HG02678 (cell line): ENCODE measurements around the gene APCDD1L.
"Not testable (repeated sequence)": the region's sequence is repeated elsewhere in the genome, so short reads cannot be mapped to it uniquely, and the experiment has no call there.

ENCODE experiments used
- ATAC-seq: cut with Tn5 transposase; IDR thresholded peaks from one replicate; pipeline ENCODE4 v1.9.1; 2021; ENCODE audit warnings: mild to moderate bottlenecking, moderate library complexity; ENCODE audit not compliant: unreplicated experiment

Gene APCDD1L

GRCh38 chr20:58446960-58447265, 68.3 kb downstream of the APCDD1L start:
- no peak for ATAC-seq

GRCh38 chr20:58446264-58446959, 68.8 kb downstream of the APCDD1L start:
- no peak for ATAC-seq

GRCh38 chr20:58444746-58445255, 70.4 kb downstream of the APCDD1L start:
- no peak for ATAC-seq

GRCh38 chr20:58441723-58442122, 73.5 kb downstream of the APCDD1L start:
- no peak for ATAC-seq

GRCh38 chr20:58440021-58440767, 75.0 kb downstream of the APCDD1L start:
- ATAC-seq: no peak

GRCh38 chr20:58438970-58439808, 76.0 kb downstream of the APCDD1L start:
- ATAC-seq: no peak

GRCh38 chr20:58436868-58437645, 78.1 kb downstream of the APCDD1L start:
- no peak for ATAC-seq

GRCh38 chr20:58435237-58435636, 80.0 kb downstream of the APCDD1L start:
- ATAC-seq: no peak

GRCh38 chr20:58434326-58434725, 80.9 kb downstream of the APCDD1L start:
- no peak for ATAC-seq

- no peak for ATAC-seq
These were observed 81.4 kb downstream of the APCDD1L start for GRCh38 chr20:58433759-58434158.

GRCh38 chr20:58433029-58433647, 82.1 kb downstream of the APCDD1L start:
- ATAC-seq: no peak

GRCh38 chr20:58432186-58432954, 82.8 kb downstream of the APCDD1L start:
- no peak for ATAC-seq

- ATAC-seq: no peak
These were observed 84.1 kb downstream of the APCDD1L start for GRCh38 chr20:58431134-58431533.

- ATAC-seq: no peak
These were observed 85.9 kb downstream of the APCDD1L start for GRCh38 chr20:58429303-58429702.

- ATAC-seq: no peak
These were observed 86.8 kb downstream of the APCDD1L start for GRCh38 chr20:58428364-58428763.

- not testable (repeated sequence) for ATAC-seq
These were observed 87.6 kb downstream of the APCDD1L start for GRCh38 chr20:58427571-58427970.

GRCh38 chr20:58424218-58424969, 90.8 kb downstream of the APCDD1L start:
- no peak for ATAC-seq

GRCh38 chr20:58421497-58421850, 93.7 kb downstream of the APCDD1L start:
- no peak for ATAC-seq
